ENCODE results near the gene INTS7.
A peak's percentile ranks its signal among the peaks of the same experiment; 100 is the strongest.
"Not testable (repeated sequence)": the region's sequence is repeated elsewhere in the genome, so short reads cannot be mapped to it uniquely, and the experiment has no call there.

Gene INTS7

GRCh38 chr1:212012034-212012740 is 23.2 kb downstream of the INTS7 start:
- TF ChIP-seq ZFX (IDR thresholded peaks at IDR 0.05; ENCODE audit: borderline replicate concordance) = no peak
- TF ChIP-seq, protein P1, sequence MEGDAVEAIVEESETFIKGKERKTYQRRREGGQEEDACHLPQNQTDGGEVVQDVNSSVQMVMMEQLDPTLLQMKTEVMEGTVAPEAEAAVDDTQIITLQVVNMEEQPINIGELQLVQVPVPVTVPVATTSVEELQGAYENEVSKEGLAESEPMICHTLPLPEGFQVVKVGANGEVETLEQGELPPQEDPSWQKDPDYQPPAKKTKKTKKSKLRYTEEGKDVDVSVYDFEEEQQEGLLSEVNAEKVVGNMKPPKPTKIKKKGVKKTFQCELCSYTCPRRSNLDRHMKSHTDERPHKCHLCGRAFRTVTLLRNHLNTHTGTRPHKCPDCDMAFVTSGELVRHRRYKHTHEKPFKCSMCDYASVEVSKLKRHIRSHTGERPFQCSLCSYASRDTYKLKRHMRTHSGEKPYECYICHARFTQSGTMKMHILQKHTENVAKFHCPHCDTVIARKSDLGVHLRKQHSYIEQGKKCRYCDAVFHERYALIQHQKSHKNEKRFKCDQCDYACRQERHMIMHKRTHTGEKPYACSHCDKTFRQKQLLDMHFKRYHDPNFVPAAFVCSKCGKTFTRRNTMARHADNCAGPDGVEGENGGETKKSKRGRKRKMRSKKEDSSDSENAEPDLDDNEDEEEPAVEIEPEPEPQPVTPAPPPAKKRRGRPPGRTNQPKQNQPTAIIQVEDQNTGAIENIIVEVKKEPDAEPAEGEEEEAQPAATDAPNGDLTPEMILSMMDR (IDR thresholded peaks at IDR 0.05) = peak; percentile 100
- no peak overlapping the region for H3K27ac ChIP-seq

- no peak overlapping the region for H3K27ac ChIP-seq
- no peak for TF ChIP-seq ZFX (IDR thresholded peaks at IDR 0.05; ENCODE audit: borderline replicate concordance)
- TF ChIP-seq, protein P1 (IDR thresholded peaks at IDR 0.05) = no peak
Observed at GRCh38 chr1:212010004-212010403, 25.4 kb downstream of the INTS7 start.

- H3K27ac ChIP-seq = no peak overlapping the region
- no peak for TF ChIP-seq ZFX (IDR thresholded peaks at IDR 0.05; ENCODE audit: borderline replicate concordance)
- TF ChIP-seq, protein P1 (IDR thresholded peaks at IDR 0.05) = no peak
Observed at GRCh38 chr1:212009561-212009960, 25.8 kb downstream of the INTS7 start.

DNA sequence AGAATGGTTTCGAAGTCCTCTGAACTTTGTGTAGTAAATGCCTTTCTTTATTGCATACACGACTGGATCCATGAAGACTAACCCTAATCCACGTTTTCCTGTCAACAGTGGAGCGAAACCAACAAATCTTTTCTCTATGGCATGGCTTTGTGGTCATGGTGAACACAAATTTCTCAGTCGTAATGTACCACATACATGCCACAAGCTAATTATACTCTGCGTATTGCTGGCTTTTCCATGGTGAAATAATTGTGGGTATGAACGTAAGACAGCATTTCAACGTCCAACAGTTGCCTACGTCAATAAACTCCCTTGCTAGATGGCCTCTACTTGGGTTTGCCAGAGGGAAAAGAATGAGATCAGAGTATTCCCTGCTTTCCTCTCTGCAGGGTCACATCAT is 27.5 kb downstream of the INTS7 start:
- TF ChIP-seq, protein P1 (IDR thresholded peaks at IDR 0.05) = no peak
- TF ChIP-seq ZFX (IDR thresholded peaks at IDR 0.05; ENCODE audit: borderline replicate concordance) = no peak
- H3K27ac ChIP-seq = no peak overlapping the region

DNA sequence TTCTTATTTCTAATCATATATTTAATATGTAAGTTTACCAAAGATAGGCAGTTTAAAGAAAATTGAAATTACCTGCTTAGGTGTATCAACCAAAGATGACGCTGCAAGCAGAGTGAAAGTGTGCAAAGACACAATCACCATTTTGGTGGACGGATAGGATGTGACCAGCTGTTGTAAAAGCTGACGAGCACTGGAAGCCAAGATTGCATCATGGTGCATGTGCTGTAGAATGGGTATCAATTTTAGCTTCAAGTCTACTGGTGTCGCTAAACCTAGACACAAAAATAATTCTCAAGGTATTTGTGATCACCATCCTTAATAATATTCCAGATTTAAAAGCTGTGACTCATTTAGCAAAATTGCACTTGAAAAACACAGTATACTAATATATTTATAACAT is 28.2 kb downstream of the INTS7 start:
- TF ChIP-seq, protein P1 (IDR thresholded peaks at IDR 0.05) = no peak
- no peak for TF ChIP-seq ZFX (IDR thresholded peaks at IDR 0.05; ENCODE audit: borderline replicate concordance)
- no peak overlapping the region for H3K27ac ChIP-seq

- TF ChIP-seq, protein P1 (IDR thresholded peaks at IDR 0.05) = no peak
- no peak for TF ChIP-seq ZFX (IDR thresholded peaks at IDR 0.05; ENCODE audit: borderline replicate concordance)
Observed at GRCh38 chr1:212004895-212005608, 30.3 kb downstream of the INTS7 start.

DNA sequence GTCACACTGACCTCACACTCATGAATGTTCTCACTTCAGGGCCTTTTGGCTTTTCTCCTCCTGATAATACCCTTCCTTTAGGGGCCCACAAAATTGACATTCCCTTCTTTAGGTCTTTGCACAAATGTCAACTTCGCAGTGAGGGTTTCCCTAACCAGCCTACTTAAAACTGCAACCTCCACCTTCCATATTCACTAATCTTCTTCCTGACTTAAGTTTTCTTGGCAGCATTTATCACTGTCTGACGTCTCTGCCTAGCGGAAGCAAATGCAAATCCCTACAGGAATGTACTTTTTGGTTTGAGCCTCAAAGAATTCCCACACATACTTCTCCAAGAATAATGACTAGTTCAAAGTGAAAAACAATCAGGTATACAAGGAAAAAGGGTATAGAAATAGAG is 32.8 kb downstream of the INTS7 start:
- TF ChIP-seq ZFX (IDR thresholded peaks at IDR 0.05; ENCODE audit: borderline replicate concordance) = no peak
- TF ChIP-seq, protein P1 (IDR thresholded peaks at IDR 0.05) = no peak
- H3K27ac ChIP-seq = no peak overlapping the region

More at GRCh38 chr1:212004895-212005608, 30.3 kb downstream of the INTS7 start:
- no peak overlapping the region for H3K27ac ChIP-seq

DNA sequence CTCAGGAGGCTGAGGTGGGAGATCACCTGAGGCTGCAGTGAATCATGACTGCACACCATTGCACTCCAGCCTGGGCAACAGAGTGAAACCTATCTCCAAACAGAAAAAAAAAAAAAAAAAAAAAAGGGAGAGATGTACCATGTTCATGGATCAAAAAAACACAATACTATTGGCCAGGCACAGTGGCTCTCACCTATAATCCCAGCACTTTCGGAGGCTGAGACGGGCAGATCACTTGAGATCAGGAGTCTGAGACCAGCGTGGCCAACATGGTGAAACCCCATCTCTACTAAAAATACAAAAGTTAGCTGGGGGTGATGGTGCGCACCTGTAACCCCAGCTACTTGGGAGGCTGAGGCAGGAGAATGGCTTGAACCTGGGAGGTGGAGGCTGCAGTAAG is 37.9 kb downstream of the INTS7 start:
- H3K27ac ChIP-seq = not testable (repeated sequence)
